IPS DF 6.9 (cell line): ENCODE results near the gene NEURL1.

Source experiments
- DNase-seq: peaks from one replicate; pipeline ENCODE4 v3.0.0-alpha.2; 2013; ENCODE audit warnings: low read depth, low spot score
- H3K27ac ChIP-seq: one replicate; pipeline ENCODE4 v1.5.1; 2013; ENCODE audit warnings: low read length, control low read depth
- H3K27me3 ChIP-seq: 2 replicates; pipeline ENCODE4 v1.6.1; 2013; ENCODE audit warnings: mild to moderate bottlenecking, low read length; ENCODE audit not compliant: control insufficient read depth, insufficient read depth
- H3K36me3 ChIP-seq: 2 replicates; pipeline ENCODE4 v1.6.1; 2013; ENCODE audit warnings: low read length; ENCODE audit not compliant: control insufficient read depth, insufficient read depth
- H3K4me1 ChIP-seq: 2 replicates; pipeline ENCODE4 v1.6.1; 2013; ENCODE audit warnings: low read length; ENCODE audit not compliant: control insufficient read depth, insufficient read depth
- H3K4me3 ChIP-seq: 2 replicates; pipeline ENCODE4 v1.5.1; 2013; ENCODE audit warnings: mild to moderate bottlenecking, low read length
- H3K9me3 ChIP-seq: 2 replicates; pipeline ENCODE4 v1.6.1; 2013; ENCODE audit warnings: low read length, inconsistent platforms; ENCODE audit not compliant: control insufficient read depth, insufficient read depth
- WGBS: extraction: QIAGEN DNeasy Blood & Tissue Kit; methylation state at CpG from one replicate; pipeline ENCODE4 v1.1.7; 2013; ENCODE audit warnings: mixed read lengths, missing lambda C conversion rate; ENCODE audit not compliant: insufficient read length, insufficient coverage; 5-methylcytosine and 5-hydroxymethylcytosine counted together

NEURL1 gene, protein sequence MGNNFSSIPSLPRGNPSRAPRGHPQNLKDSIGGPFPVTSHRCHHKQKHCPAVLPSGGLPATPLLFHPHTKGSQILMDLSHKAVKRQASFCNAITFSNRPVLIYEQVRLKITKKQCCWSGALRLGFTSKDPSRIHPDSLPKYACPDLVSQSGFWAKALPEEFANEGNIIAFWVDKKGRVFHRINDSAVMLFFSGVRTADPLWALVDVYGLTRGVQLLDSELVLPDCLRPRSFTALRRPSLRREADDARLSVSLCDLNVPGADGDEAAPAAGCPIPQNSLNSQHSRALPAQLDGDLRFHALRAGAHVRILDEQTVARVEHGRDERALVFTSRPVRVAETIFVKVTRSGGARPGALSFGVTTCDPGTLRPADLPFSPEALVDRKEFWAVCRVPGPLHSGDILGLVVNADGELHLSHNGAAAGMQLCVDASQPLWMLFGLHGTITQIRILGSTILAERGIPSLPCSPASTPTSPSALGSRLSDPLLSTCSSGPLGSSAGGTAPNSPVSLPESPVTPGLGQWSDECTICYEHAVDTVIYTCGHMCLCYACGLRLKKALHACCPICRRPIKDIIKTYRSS

GRCh38 chr10:103493362-103493915 is at the start of gene NEURL1:
TSS of gene NEURL1 (plus strand) at chr10:103493705. CDS start at chr10:103494388, 683 bp downstream.
- no peak for DNase-seq
- no peaks in the 10 kb centered on the region for H3K36me3 ChIP-seq
- no peaks in the 10 kb centered on the region for H3K9me3 ChIP-seq
- H3K4me1 ChIP-seq: peaks cover 3% of the 10 kb centered on the region; the same call in 1 of the 2 replicates
- H3K27me3 ChIP-seq: peaks cover 16% of the 10 kb centered on the region
- H3K4me3 ChIP-seq: peak within 1 kb of the TSS; percentile 73
- WGBS: no CpG with 5 or more reads among the region's 65 CpGs
- no peak within 1 kb of the TSS for H3K27ac ChIP-seq

DNA sequence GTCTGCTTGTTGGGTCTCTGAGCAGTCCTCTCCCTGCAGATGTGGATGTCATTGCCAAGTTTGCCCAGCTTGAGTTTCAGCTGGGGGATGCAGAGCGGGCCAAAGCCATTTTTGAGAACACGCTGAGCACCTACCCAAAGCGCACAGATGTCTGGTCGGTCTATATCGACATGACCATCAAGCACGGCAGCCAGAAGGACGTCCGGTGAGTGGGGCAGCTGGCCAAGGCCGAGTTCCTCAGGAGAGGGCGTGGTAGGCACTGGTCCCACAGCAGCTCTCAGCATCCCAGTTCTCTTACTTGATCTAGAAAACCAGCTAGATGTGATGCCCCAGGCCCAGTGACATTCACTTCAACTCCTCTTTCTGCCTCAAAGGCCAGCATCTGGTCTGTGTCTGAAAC is 49.0 kb upstream of the NEURL1 start:
- Histone ChIP-seq H3K4me1 (no peaks in the 10 kb centered on the region), H3K4me3 (no peak overlapping the region), H3K27me3 (no peaks in the 10 kb centered on the region), H3K27ac (no peak overlapping the region), H3K36me3 (peaks cover 57% of the 10 kb centered on the region), H3K9me3 (no peaks in the 10 kb centered on the region)
- no peak for DNase-seq
- WGBS: no CpG with 5 or more reads among the region's 10 CpGs

DNA sequence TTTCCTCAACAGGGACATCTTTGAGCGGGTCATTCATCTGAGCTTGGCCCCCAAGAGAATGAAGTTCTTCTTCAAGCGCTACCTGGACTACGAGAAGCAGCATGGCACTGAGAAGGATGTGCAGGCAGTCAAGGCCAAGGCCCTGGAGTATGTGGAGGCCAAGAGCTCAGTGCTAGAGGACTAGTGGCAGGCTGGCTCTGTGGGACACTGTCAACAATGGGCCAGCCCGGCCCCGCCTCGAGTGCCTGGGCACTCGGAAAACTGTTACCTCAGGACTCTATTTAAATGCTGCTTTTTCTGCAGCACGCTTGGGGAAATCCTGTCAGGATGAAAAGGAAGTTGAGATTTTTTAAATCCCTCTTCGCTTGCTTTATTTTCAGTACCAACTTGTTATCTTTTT is 48.1 kb upstream of the NEURL1 start:
- H3K4me1 ChIP-seq: no peaks in the 10 kb centered on the region
- no peak overlapping the region for H3K4me3 ChIP-seq
- DNase-seq: no peak
- H3K36me3 ChIP-seq: peaks cover 51% of the 10 kb centered on the region
- H3K27me3 ChIP-seq: no peaks in the 10 kb centered on the region
- H3K27ac ChIP-seq: no peak overlapping the region
- no peaks in the 10 kb centered on the region for H3K9me3 ChIP-seq
- WGBS: no CpG with 5 or more reads among the region's 9 CpGs

DNA sequence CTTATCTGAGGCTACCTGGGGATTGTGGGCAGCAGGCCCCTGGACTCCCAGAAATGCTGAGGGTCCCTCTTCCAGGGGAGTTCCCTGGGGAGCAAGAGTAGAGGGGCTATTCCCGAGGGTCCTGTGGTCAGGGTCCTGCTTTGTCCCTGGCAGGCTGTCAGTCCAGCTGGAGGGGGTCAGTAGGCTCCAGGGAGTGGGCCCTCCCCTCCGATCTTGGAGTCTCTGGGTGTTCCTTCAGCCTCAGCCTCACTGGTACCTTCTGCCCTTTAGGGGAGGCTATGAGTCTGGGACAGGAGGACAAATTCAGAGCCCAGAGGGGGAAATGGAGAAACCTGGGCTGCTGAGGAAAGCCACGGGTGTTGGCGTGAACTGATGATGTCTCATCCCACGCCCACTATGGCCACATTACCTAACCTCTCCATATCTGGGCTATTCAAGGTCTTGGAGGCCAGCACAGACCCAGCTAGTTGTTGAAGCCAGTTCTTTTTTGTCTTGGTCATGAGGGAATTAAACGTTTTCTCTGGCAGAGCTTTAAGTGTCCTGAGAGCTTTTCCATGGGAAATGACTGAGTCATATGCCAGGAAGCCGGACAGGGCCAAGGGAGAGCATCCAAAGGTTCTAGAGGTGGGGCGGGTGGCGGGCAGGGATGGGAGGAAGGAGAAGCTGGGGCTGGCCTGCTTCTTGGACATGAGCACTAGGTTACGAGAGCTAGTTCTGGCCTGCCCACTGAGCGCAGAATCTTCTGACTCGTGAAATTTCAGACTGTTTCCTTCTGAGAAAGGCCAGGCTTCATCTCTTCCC is 47.5 kb upstream of the NEURL1 start:
- no peaks in the 10 kb centered on the region for H3K27me3 ChIP-seq
- DNase-seq: no peak
- no peaks in the 10 kb centered on the region for H3K4me1 ChIP-seq
- H3K36me3 ChIP-seq: peaks cover 47% of the 10 kb centered on the region
- WGBS: no CpG with 5 or more reads among the region's 12 CpGs
- H3K9me3 ChIP-seq: no peaks in the 10 kb centered on the region
- H3K4me3 ChIP-seq: no peak overlapping the region
- H3K27ac ChIP-seq: no peak overlapping the region

- no CpG with 5 or more reads among the region's 23 CpGs for WGBS
- no peak overlapping the region for H3K27ac ChIP-seq
- H3K4me1 ChIP-seq: 0 out of 2 replicates have a peak, but pooled peaks cover 2% of the 10 kb centered on the region
- H3K9me3 ChIP-seq: no peaks in the 10 kb centered on the region
- no peaks in the 10 kb centered on the region for H3K27me3 ChIP-seq
- DNase-seq: no peak
- no peak overlapping the region for H3K4me3 ChIP-seq
- H3K36me3 ChIP-seq: peaks cover 41% of the 10 kb centered on the region
Observed at GRCh38 chr10:103447187-103447586, 46.3 kb upstream of the NEURL1 start.

GRCh38 chr10:103448746-103449145 is 44.8 kb upstream of the NEURL1 start:
- peaks cover 28% of the 10 kb centered on the region for H3K36me3 ChIP-seq
- no peak for DNase-seq
- no peaks in the 10 kb centered on the region for H3K27me3 ChIP-seq
- no CpG with 5 or more reads among the region's 1 CpG for WGBS
- H3K9me3 ChIP-seq: no peaks in the 10 kb centered on the region
- H3K4me3 ChIP-seq: no peak overlapping the region
- 0 out of 2 replicates have a peak, but pooled peaks cover 2% of the 10 kb centered on the region for H3K4me1 ChIP-seq
- no peak overlapping the region for H3K27ac ChIP-seq

- no peak for DNase-seq
- H3K9me3 ChIP-seq: no peaks in the 10 kb centered on the region
- H3K27ac ChIP-seq: no peak overlapping the region
- H3K27me3 ChIP-seq: no peaks in the 10 kb centered on the region
- H3K4me3 ChIP-seq: no peak overlapping the region
- 0 out of 2 replicates have a peak, but pooled peaks cover 2% of the 10 kb centered on the region for H3K4me1 ChIP-seq
- no CpG with 5 or more reads among the region's 34 CpGs for WGBS
- H3K36me3 ChIP-seq: peaks cover 22% of the 10 kb centered on the region
Observed at GRCh38 chr10:103449208-103450144, 44.0 kb upstream of the NEURL1 start.

DNA sequence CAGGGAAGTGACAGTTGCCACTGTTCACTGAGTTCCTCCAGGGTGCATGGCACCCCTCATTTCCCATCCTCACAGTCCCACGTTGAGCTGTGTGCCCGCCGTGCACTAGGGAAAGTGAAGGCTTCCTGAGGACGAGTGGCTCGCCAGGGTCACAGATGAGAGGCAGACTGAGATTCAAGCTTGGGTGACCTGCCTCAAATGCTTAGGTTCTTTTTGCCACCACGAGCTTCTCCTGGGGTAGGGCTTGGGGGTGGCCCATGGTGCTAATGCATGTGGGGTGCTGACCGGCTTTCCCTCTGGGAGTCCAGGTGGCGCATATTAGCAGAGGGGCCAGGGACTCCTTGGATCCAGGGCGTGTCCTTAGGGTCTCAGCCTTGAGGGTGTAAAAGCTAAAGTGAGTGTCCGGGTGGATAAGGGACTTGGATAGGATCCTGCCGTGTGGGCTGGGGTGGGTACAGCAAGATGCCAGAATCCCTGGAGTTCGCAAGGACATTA is 43.3 kb upstream of the NEURL1 start:
- no CpG with 5 or more reads among the region's 12 CpGs for whole genome bisulfite sequencing
- Histone ChIP-seq H3K4me3 (no peak overlapping the region), H3K27me3 (no peaks in the 10 kb centered on the region), H3K9me3 (no peaks in the 10 kb centered on the region), H3K27ac (no peak overlapping the region), H3K36me3 (peaks cover 18% of the 10 kb centered on the region), H3K4me1 (0 out of 2 replicates have a peak, but pooled peaks cover 2% of the 10 kb centered on the region)
- DNase-seq: no peak

GRCh38 chr10:103451091-103451813 is 42.3 kb upstream of the NEURL1 start:
- Histone ChIP-seq H3K27me3 (no peaks in the 10 kb centered on the region), H3K27ac (no peak overlapping the region), H3K36me3 (peaks cover 11% of the 10 kb centered on the region; the same call in 1 of the 2 replicates), H3K4me1 (0 out of 2 replicates have a peak, but pooled peaks cover 2% of the 10 kb centered on the region), H3K9me3 (no peaks in the 10 kb centered on the region), H3K4me3 (no peak overlapping the region)
- WGBS: no CpG with 5 or more reads among the region's 14 CpGs
- DNase-seq: no peak
